ENCODE results near the gene EZR. TPM values are rescaled to one million over a fixed set of nuclear protein-coding genes. Genes with fewer than 3 reads are reported as not detected.

The EZR gene
- total RNA-seq, 1 donor from 2014 or later = 489 TPM

DNA sequence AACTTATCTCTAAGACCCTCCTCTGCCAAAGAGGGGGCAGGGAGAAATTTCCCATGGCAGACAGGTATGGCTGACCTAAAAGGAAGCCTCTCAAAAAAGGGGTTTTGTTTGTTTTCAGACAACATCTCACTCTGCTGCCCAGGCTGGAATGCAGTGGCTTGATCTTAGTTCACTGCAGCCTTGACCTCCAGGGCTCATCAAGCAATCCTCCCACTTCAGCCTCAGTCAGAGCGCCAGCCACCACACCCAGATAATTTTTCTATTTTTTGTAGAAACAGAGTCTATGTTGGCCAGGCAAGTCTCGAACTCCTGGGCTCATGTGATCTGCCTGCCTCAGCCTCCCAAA is 3.8 kb downstream of the EZR start:
- ATAC-seq (ENCODE audit: low read depth) = no peak
- DNase-seq = no peak
- Mint-ChIP-seq H3K27ac (peak overlapping the region; percentile 97), H3K4me3 (peak overlapping the region; percentile 100), H3K9me3 (no peaks in the 10 kb centered on the region), H3K27me3 (no peaks in the 10 kb centered on the region), H3K4me1 (peaks cover 78% of the 10 kb centered on the region), H3K36me3 (ENCODE audit: low read depth) (peaks cover 76% of the 10 kb centered on the region)
- ChIA-PET CTCF (no interaction called here), POLR2A (interaction anchor here (1.0 to 10.6 kb wide), 6 partner anchors 9 to 96 kb away, joined by 5 to 273 read pairs (median 13); no protein-coding TSS in a partner anchor)
- intact Hi-C loops (cut with micrococcal nuclease) = loop anchor here (5.0 kb wide), 2 partner anchors 168 to 292 kb away; no protein-coding TSS in a partner anchor
- TF ChIP-seq, protein P1, sequence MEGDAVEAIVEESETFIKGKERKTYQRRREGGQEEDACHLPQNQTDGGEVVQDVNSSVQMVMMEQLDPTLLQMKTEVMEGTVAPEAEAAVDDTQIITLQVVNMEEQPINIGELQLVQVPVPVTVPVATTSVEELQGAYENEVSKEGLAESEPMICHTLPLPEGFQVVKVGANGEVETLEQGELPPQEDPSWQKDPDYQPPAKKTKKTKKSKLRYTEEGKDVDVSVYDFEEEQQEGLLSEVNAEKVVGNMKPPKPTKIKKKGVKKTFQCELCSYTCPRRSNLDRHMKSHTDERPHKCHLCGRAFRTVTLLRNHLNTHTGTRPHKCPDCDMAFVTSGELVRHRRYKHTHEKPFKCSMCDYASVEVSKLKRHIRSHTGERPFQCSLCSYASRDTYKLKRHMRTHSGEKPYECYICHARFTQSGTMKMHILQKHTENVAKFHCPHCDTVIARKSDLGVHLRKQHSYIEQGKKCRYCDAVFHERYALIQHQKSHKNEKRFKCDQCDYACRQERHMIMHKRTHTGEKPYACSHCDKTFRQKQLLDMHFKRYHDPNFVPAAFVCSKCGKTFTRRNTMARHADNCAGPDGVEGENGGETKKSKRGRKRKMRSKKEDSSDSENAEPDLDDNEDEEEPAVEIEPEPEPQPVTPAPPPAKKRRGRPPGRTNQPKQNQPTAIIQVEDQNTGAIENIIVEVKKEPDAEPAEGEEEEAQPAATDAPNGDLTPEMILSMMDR (IDR thresholded peaks at IDR 0.05) = no peak

DNA sequence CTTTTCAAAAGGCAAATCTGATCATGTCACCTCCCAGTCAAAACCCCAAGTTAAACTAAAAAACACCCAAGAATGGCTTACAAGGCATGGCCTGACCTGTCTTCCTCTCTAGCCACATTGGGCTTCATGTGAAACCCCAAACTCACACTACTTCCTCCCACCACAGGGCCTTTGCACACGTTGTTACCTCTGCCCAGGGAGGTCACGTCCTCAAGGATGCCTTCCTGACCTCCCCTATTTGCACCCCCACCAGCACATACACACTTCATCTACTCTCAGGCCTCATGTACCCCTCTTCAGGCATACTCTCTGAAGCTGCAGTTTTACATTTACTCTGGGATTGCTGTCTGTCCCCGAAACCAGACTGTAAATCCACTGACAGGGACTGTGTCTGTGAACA is 6.1 kb downstream of the EZR start:
- TF ChIP-seq, protein P1 (IDR thresholded peaks at IDR 0.05) = no peak
- CTCF ChIA-PET = interaction anchor here (1.0 to 1.7 kb wide), 7 partner anchors 15 to 145 kb away, joined by 3 to 10 read pairs (median 4); no protein-coding TSS in a partner anchor
- H3K4me3 Mint-ChIP-seq = peak overlapping the region; percentile 100
- peak overlapping the region; percentile 97 for H3K27ac Mint-ChIP-seq
- no peak for ATAC-seq (ENCODE audit: low read depth)
- H3K36me3 Mint-ChIP-seq (ENCODE audit: low read depth) = peaks cover 98% of the 10 kb centered on the region
- intact Hi-C loops (cut with micrococcal nuclease) = no loop called here
- H3K27me3 Mint-ChIP-seq = no peaks in the 10 kb centered on the region
- peaks cover 93% of the 10 kb centered on the region for H3K4me1 Mint-ChIP-seq
- DNase-seq = no peak
- POLR2A ChIA-PET = interaction anchor here (0.6 to 10.6 kb wide), 14 partner anchors 9 to 232 kb away, joined by 3 to 273 read pairs (median 6); partner anchors contain the start of gene TAGAP
- no peaks in the 10 kb centered on the region for H3K9me3 Mint-ChIP-seq

DNA sequence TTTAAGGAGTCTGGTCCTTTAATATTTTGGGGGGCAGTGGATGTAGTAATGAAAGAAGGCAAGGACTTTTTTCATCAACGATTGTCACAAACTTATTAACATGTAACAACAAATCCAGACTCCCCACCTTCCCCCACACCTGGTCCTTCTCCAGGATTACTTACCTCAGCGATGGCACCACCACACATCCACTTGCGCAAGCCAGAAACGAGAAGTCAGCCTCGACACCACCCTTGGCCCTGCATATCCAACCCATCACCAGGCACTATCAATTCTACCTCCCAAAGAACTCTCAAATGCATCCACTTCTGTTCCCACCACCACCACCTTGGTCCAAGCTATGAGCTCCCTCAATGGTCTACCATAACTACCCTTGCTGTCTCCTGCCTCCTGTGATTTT is 6.6 kb downstream of the EZR start:
- Mint-ChIP-seq H3K4me1 (peaks cover 97% of the 10 kb centered on the region), H3K4me3 (peak overlapping the region; percentile 100), H3K9me3 (no peaks in the 10 kb centered on the region), H3K27ac (peak overlapping the region; percentile 97), H3K27me3 (no peaks in the 10 kb centered on the region), H3K36me3 (ENCODE audit: low read depth) (peaks cover 98% of the 10 kb centered on the region)
- DNase-seq (no peak), ATAC-seq (ENCODE audit: low read depth) (no peak)
- ChIA-PET POLR2A (interaction anchor here (0.6 to 10.6 kb wide), 11 partner anchors 9 to 232 kb away, joined by 3 to 273 read pairs (median 6); partner anchors contain the start of gene TAGAP), CTCF (interaction anchor here (0.8 to 1.5 kb wide), 4 partner anchors 43 to 99 kb away, joined by 3 to 6 read pairs (median 4); no protein-coding TSS in a partner anchor)
- TF ChIP-seq, protein P1 (IDR thresholded peaks at IDR 0.05) = no peak
- intact Hi-C loops (cut with micrococcal nuclease) = no loop called here

DNA sequence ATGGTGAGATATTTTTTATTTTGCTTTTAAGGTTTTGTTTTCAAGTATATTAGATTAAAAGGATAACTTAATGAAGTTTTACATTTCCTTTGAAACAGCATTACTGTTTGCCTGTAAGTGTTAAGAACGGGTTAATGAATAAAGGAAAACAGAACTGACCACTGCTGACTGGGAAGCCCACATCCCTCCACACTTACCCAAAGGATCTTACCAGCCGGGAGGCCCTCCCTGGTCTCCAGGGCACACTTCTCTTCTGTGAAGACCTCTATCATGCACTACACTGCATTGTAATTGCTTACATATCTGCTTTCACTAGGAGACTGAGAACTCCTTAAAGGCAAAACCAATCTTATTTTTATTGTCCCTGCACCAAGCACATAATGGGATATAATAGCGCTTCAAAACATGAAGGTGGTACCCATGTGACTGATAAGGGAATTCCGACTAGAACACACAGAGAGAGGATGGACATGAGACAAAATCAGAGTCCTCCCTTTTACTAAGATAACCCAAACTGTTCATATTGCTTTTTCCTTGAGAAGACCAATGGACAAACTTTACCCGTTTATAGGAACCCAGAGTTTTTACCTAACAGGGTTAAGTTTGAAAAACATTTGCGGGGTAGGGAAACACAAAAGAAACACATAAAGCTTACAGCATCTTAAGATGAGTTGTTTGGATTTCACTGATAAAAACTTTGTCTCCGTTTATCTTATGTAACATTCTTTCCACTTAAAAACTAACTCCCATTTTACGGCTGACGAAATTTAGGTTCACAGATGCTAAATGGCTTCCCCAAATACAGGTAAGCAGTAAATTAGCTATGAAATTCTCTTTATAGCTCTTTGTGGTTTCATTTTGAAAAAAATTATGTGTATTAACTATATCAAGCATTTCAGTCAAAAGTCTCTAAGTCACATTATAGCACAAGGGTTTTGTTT is 8.7 kb downstream of the EZR start:
- no peaks in the 10 kb centered on the region for H3K9me3 Mint-ChIP-seq
- peaks cover 97% of the 10 kb centered on the region for H3K36me3 Mint-ChIP-seq (ENCODE audit: low read depth)
- ChIA-PET CTCF (interaction anchor here (0.5 to 1.4 kb wide), 3 partner anchors 24 to 148 kb away, joined by 3 to 5 read pairs (median 3); no protein-coding TSS in a partner anchor), POLR2A (interaction anchor here (1.1 to 10.6 kb wide), 10 partner anchors 7 to 148 kb away, joined by 3 to 273 read pairs (median 10); partner anchors contain the start of gene EZR)
- TF ChIP-seq, protein P1 (IDR thresholded peaks at IDR 0.05) = no peak
- no peak for ATAC-seq (ENCODE audit: low read depth)
- H3K4me3 Mint-ChIP-seq = peak overlapping the region; percentile 67
- peaks cover 100% of the 10 kb centered on the region for H3K4me1 Mint-ChIP-seq
- no peaks in the 10 kb centered on the region for H3K27me3 Mint-ChIP-seq
- DNase-seq = no peak
- peak overlapping the region; percentile 94 for H3K27ac Mint-ChIP-seq
- intact Hi-C loops (cut with micrococcal nuclease) = loop anchor here (1.0 kb wide), 1 partner anchor 7 kb away; no protein-coding TSS in a partner anchor
